IMR-90 (cell line): ENCODE measurements around the gene CRB1. TPM values are rescaled to one million over a fixed set of nuclear protein-coding genes. Genes with fewer than 3 reads are reported as not detected.

Source experiments
- ATAC-seq: fragments of 200-7000 bp; cut with Tn5 transposase; 2 replicates; pipeline ENCODE4 v1.9.1; 2020; ENCODE audit warnings: low read depth, mild to moderate bottlenecking, moderate library complexity
- BruUV-seq: library from RNA; stranded (reverse); fragments of 400-500 nt; replicated peaks from 2 replicates; lab custom pipeline; 2021; lab: Mats Ljungman, UMichigan
- CTCF ChIA-PET: fragments of 300-600 bp; formaldehyde crosslinking; extraction: SDS; loops from one replicate; lab custom pipeline; 2021; ENCODE audit warnings: antibody characterized with exemption; lab: Yijun Ruan, JAX
- POLR2A ChIA-PET: fragments of 300-600 bp; sonication (Branson Sonifier 250); formaldehyde crosslinking; loops from one replicate; lab custom pipeline; 2022; ENCODE audit warnings: antibody characterized with exemption; ENCODE audit not compliant: unreplicated experiment; lab: Charles Lee
- DNase-seq: peaks from one replicate; pipeline ENCODE4 v3.0.0; 2013
- H2AFZ ChIP-seq: replicated peaks from 2 replicates; pipeline ENCODE3; 2013; ENCODE audit warnings: low read length, mild to moderate bottlenecking; ENCODE audit not compliant: poor library complexity
- H2AK5ac ChIP-seq: 2 replicates; pipeline ENCODE4 v1.6.1; 2013; ENCODE audit warnings: low read depth, low read length, inconsistent platforms
- H2AK9ac ChIP-seq: replicated peaks from 2 replicates; pipeline ENCODE3; 2013; ENCODE audit warnings: mild to moderate bottlenecking, low read depth, low read length, moderate library complexity; ENCODE audit not compliant: poor library complexity
- H2BK120ac ChIP-seq: 2 replicates; pipeline ENCODE4 v1.6.1; 2013; ENCODE audit warnings: low read depth, low read length, inconsistent platforms
- H2BK15ac ChIP-seq: 3 replicates; pipeline ENCODE4 v1.6.1; 2013; ENCODE audit warnings: low read depth, low read length, inconsistent platforms
- H2BK20ac ChIP-seq: 2 replicates; pipeline ENCODE4 v1.6.1; 2013; ENCODE audit warnings: low read depth, mild to moderate bottlenecking, inconsistent platforms, low read length, moderate library complexity
- H2BK5ac ChIP-seq: 2 replicates; pipeline ENCODE4 v1.6.1; 2013; ENCODE audit warnings: mild to moderate bottlenecking, low read depth, low read length, inconsistent platforms; ENCODE audit not compliant: poor library complexity, severe bottlenecking
- H3K14ac ChIP-seq: replicated peaks from 2 replicates; pipeline ENCODE4 v1.6.1; 2013; ENCODE audit warnings: low read depth, low read length, inconsistent platforms
- H3K18ac ChIP-seq: 2 replicates; pipeline ENCODE4 v1.6.1; 2013; ENCODE audit warnings: low read depth, low read length, control low read depth
- H3K23ac ChIP-seq: 2 replicates; pipeline ENCODE4 v1.6.1; 2013; ENCODE audit warnings: low read depth, low read length, inconsistent platforms
- H3K27ac ChIP-seq: 2 replicates; pipeline ENCODE4 v1.5.1; 2013; ENCODE audit warnings: mild to moderate bottlenecking, control low read depth, low read length; ENCODE audit not compliant: insufficient read depth
- H3K27me3 ChIP-seq: 2 replicates; pipeline ENCODE4 v1.6.1; 2013; ENCODE audit warnings: low read length; ENCODE audit not compliant: control insufficient read depth, insufficient read depth
- H3K36me3 ChIP-seq: 2 replicates; pipeline ENCODE4 v1.6.1; 2013; ENCODE audit warnings: low read length, mixed read lengths; ENCODE audit not compliant: control insufficient read depth, insufficient read depth
- H3K4ac ChIP-seq: 2 replicates; pipeline ENCODE4 v1.6.1; 2013; ENCODE audit warnings: low read depth, low read length, inconsistent platforms
- H3K4me1 ChIP-seq: 2 replicates; pipeline ENCODE4 v1.6.1; 2013; ENCODE audit warnings: low read length, mixed read lengths; ENCODE audit not compliant: control insufficient read depth, insufficient read depth
- H3K4me2 ChIP-seq: 2 replicates; pipeline ENCODE4 v1.6.1; 2013; ENCODE audit warnings: low read depth, mild to moderate bottlenecking, control low read depth, low read length, moderate library complexity
- H3K4me3 ChIP-seq: 2 replicates; pipeline ENCODE4 v1.5.1; 2013; ENCODE audit warnings: low read depth, mild to moderate bottlenecking, control low read depth, low read length, moderate library complexity; ENCODE audit not compliant: insufficient read depth
- H3K56ac ChIP-seq: 2 replicates; pipeline ENCODE4 v1.6.1; 2013; ENCODE audit warnings: low read length, inconsistent platforms; ENCODE audit not compliant: insufficient read depth; ENCODE audit errors: extremely low read depth
- H3K79me1 ChIP-seq, 2 experiments: 2 replicates each; pipeline ENCODE4 v1.6.1; 2013; ENCODE audit warnings: low read length in 2 of 2, inconsistent platforms in 1 of 2, low read depth in 1 of 2
- H3K9ac ChIP-seq: 2 replicates; pipeline ENCODE4 v1.6.1; 2013; ENCODE audit warnings: low read depth, low read length, control low read depth
- H3K9me1 ChIP-seq: 2 replicates; pipeline ENCODE4 v1.6.1; 2013; ENCODE audit warnings: low read length, inconsistent platforms; ENCODE audit not compliant: insufficient read depth
- H3K9me3 ChIP-seq: 2 replicates; pipeline ENCODE4 v1.6.1; 2013; ENCODE audit warnings: low read length; ENCODE audit not compliant: control insufficient read depth, insufficient read depth
- H4K20me1 ChIP-seq: 2 replicates; pipeline ENCODE4 v1.6.1; 2013; ENCODE audit warnings: low read length, inconsistent platforms; ENCODE audit not compliant: insufficient read depth
- H4K5ac ChIP-seq: 2 replicates; pipeline ENCODE4 v1.6.1; 2013; ENCODE audit warnings: mild to moderate bottlenecking, low read depth, low read length, control low read depth
- H4K8ac ChIP-seq, 2 experiments: 2 replicates each; pipeline ENCODE4 v1.6.1; 2013; ENCODE audit warnings: low read depth in 2 of 2, low read length in 2 of 2, control low read depth in 1 of 2, inconsistent platforms in 1 of 2
- H4K91ac ChIP-seq: 2 replicates; pipeline ENCODE4 v1.6.1; 2013; ENCODE audit warnings: low read depth, low read length, inconsistent platforms; ENCODE audit not compliant: insufficient read depth
- CEBPB ChIP-seq: IDR thresholded peaks from 2 replicates; pipeline ENCODE4 v1.6.1; 2012; ENCODE audit warnings: low read depth, low read length, improper control_type of control experiment
- POLR2A ChIP-seq: IDR thresholded peaks from 2 replicates; pipeline ENCODE4 v1.6.1; 2012; ENCODE audit warnings: mild to moderate bottlenecking, low read depth, low read length
- WGBS, 2 experiments: methylation state at CpG; one replicate each; pipeline versions ENCODE4 v1.1.5 to v1.1.7; 2013; ENCODE audit warnings: missing lambda C conversion rate in 2 of 2; ENCODE audit not compliant: insufficient read length in 1 of 2; ENCODE audit errors: extremely low coverage in 2 of 2; 5-methylcytosine and 5-hydroxymethylcytosine counted together
- dilution Hi-C: fragments of 300-500 bp; cut with HindIII; formaldehyde crosslinking; loops from one replicate; pipeline ENCODE4 v1.14.3; 2018; ENCODE audit warnings: low sequenced_read_pairs; ENCODE audit not compliant: unreplicated experiment
- in situ Hi-C: fragments of 300-500 bp; cut with MboI; formaldehyde crosslinking; loops from 3 replicates; pipeline ENCODE4 v1.14.3; 2019; ENCODE audit warnings: low sequenced_read_pairs, inconsistent platforms, mixed read lengths
- intact Hi-C: fragments of 100-400 bp; cut with micrococcal nuclease; formaldehyde crosslinking; loops from 2 replicates; pipeline ENCODE4 v1.10.0; 2022
- polyA plus RNA-seq, 3 experiments: library from polyadenylated mRNA; depleted of rRNA; stranded (reverse); fragments of >200 nt; gene quantifications; 2 replicates each; pipeline ENCODE4 v1.2.3, GENCODE V29; 2012; ENCODE audit warnings: low replicate concordance in 1 of 3
- total RNA-seq: library from RNA; depleted of rRNA; stranded (reverse); fragments of >200 nt; gene quantifications from 2 replicates; pipeline ENCODE4 v1.2.3, GENCODE V29; 2012

The CRB1 gene
- total and polyA plus RNA-seq, 2 of the 4 experiments (the other 2 are of a cell fraction) = not detected

GRCh38 chr1:197320991-197321531 is 53.0 kb downstream of the CRB1 start:
- no peaks in the 10 kb centered on the region for H3K79me1 ChIP-seq
- H2BK5ac ChIP-seq = no peak overlapping the region
- CTCF ChIA-PET = no interaction called here
- H2BK20ac ChIP-seq = no peak overlapping the region
- H3K14ac ChIP-seq = no peak overlapping the region
- no peaks in the 10 kb centered on the region for H3K9me3 ChIP-seq
- in situ Hi-C loops = no loop called here
- H4K91ac ChIP-seq = no peak overlapping the region
- no peak overlapping the region for H4K5ac ChIP-seq
- intact Hi-C loops = no loop called here
- H3K36me3 ChIP-seq = no peaks in the 10 kb centered on the region
- no peaks in the 10 kb centered on the region for H3K4me1 ChIP-seq
- ATAC-seq (no peak), DNase-seq (peak; percentile 4)
- no peaks in the 10 kb centered on the region for H3K27me3 ChIP-seq
- TF ChIP-seq POLR2A (no peak), CEBPB (peak; percentile 62)
- no peaks in the 10 kb centered on the region for H3K9me1 ChIP-seq
- POLR2A ChIA-PET = no interaction called here
- H3K4ac ChIP-seq = no peak overlapping the region
- H4K8ac ChIP-seq = no peak overlapping the region
- H2BK120ac ChIP-seq = no peak overlapping the region
- H2AK5ac ChIP-seq = no peak overlapping the region
- no peak overlapping the region for H3K9ac ChIP-seq
- H2AFZ ChIP-seq = no peak overlapping the region
- H3K4me2 ChIP-seq = no peak overlapping the region
- H4K20me1 ChIP-seq = no peaks in the 10 kb centered on the region
- H2BK15ac ChIP-seq = no peak overlapping the region
- H3K4me3 ChIP-seq = no peak overlapping the region
- BruUV-seq = no TSS peak
- no peak overlapping the region for H3K27ac ChIP-seq
- H3K18ac ChIP-seq = no peak overlapping the region
- H3K56ac ChIP-seq = no peak overlapping the region
- no peak overlapping the region for H2AK9ac ChIP-seq
- WGBS, 2 experiments = no CpG with 5 or more reads among the region's 2 CpGs
- dilution Hi-C loops = no loop called here
- no peak overlapping the region for H3K23ac ChIP-seq
